Activated T-helper 17 cell treated with anti-CD3 and anti-CD28 coated beads, Interleukin-2, amount 50 U/mL, for 72 hours (primary cell): ENCODE data around the gene GCGR. TPM values are rescaled to one million over a fixed set of nuclear protein-coding genes. Genes with fewer than 3 reads are reported as not detected.
A peak's percentile ranks its signal among the peaks of the same experiment; 100 is the strongest.

Source experiments
- ATAC-seq: fragments of 150-1000 bp; cut with Tn5 transposase; replicated peaks from 2 replicates; pipeline ENCODE4 v1.10.0; 2021; ENCODE audit warnings: mild to moderate bottlenecking, moderate library complexity
- H3K27ac Mint-ChIP-seq: one replicate; pipeline ENCODE4 v1.8.0; 2022; ENCODE audit warnings: mixed read lengths
- H3K27me3 Mint-ChIP-seq: one replicate; pipeline ENCODE4 v1.8.0; 2022; ENCODE audit warnings: mixed read lengths
- H3K36me3 Mint-ChIP-seq: one replicate; pipeline ENCODE4 v1.8.0; 2022; ENCODE audit warnings: low read depth, mild to moderate bottlenecking, mixed read lengths
- H3K4me1 Mint-ChIP-seq: one replicate; pipeline ENCODE4 v1.8.0; 2022; ENCODE audit warnings: mixed read lengths
- H3K4me3 Mint-ChIP-seq: one replicate; pipeline ENCODE4 v1.8.0; 2022; ENCODE audit warnings: mild to moderate bottlenecking, mixed read lengths
- H3K9me3 Mint-ChIP-seq: one replicate; pipeline ENCODE4 v1.8.0; 2022; ENCODE audit warnings: mixed read lengths
- total RNA-seq, 2 donors: library from RNA; stranded (reverse); gene quantifications; one replicate each; pipeline ENCODE4 v1.2.3, GENCODE V29; 2022

GCGR gene
- total RNA-seq, 2 donors from 2014 or later = 0.26 TPM; not detected in 1

DNA sequence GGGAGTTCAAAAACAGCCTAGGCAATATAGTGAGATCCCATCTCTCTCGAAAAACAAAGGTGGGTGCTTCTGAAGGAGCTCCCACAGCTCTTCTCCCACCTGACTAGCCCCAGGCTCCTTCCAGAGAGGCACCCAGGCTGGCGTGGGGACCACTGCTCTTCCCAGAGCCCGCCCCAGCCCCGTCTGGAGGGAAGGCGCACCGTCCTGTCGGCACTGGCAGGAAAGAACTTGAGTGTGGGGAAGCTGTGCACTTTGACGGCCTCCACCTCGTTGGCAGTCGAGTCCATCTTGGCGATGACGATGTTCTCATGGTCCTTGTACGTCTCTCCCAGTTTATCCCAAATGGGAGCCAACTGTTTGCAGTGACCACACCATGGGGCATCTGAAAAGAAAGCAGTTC is 41.4 kb downstream of the GCGR start:
- H3K27ac Mint-ChIP-seq = no peak overlapping the region

DNA sequence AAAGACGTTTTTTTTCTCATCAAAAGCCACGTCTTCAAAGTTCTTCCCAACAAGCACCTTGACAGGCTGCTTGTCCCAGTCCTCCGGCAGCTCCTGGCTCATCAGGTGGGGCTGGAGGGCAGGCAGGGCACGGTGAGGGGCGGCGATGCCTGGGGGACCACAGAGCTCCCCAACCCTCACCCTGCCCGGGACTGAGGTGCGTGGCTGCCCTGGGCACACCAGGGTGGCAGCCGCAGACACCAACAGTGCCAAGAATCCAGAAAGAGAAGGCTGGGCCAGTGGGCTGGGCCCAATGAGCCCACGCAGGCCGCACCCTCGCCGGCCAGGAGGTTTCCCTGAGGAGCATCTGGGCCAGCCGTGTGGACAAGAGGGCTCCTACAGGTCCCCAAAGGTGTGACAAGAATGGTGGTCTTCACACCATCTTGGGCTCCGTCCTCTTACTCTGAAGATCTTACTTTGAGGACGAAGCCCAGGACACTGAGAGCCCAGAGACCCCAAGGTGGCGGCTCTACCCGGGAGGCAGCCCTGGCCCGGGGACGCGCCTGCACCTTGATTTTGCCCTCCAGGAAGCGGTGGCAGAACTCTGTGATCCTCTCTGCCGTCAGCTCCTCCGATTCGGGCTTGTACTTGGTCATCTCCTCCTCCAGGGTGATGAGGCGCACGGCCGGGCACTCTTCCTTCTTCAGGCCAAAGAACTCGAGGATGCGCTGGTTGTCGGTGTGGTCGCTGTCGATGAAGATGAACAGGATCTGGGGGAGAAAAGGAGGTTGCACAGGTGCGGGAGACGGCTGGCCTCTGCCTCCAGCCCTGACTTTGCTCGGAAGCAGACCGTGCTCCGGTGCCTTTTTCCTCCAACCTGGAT is 42.2 kb downstream of the GCGR start:
- Mint-ChIP-seq H3K27me3 (no peaks in the 10 kb centered on the region), H3K9me3 (no peaks in the 10 kb centered on the region), H3K36me3 (peaks cover 76% of the 10 kb centered on the region), H3K4me1 (no peaks in the 10 kb centered on the region), H3K4me3 (no peak overlapping the region), H3K27ac (no peak overlapping the region)
- ATAC-seq = no peak

More for the DNA sequence above, 41.4 kb downstream of the GCGR start:
- peaks cover 69% of the 10 kb centered on the region for H3K36me3 Mint-ChIP-seq
- no peak overlapping the region for H3K4me3 Mint-ChIP-seq
- no peaks in the 10 kb centered on the region for H3K4me1 Mint-ChIP-seq
- no peaks in the 10 kb centered on the region for H3K9me3 Mint-ChIP-seq
- H3K27me3 Mint-ChIP-seq = no peaks in the 10 kb centered on the region
- no peak for ATAC-seq

DNA sequence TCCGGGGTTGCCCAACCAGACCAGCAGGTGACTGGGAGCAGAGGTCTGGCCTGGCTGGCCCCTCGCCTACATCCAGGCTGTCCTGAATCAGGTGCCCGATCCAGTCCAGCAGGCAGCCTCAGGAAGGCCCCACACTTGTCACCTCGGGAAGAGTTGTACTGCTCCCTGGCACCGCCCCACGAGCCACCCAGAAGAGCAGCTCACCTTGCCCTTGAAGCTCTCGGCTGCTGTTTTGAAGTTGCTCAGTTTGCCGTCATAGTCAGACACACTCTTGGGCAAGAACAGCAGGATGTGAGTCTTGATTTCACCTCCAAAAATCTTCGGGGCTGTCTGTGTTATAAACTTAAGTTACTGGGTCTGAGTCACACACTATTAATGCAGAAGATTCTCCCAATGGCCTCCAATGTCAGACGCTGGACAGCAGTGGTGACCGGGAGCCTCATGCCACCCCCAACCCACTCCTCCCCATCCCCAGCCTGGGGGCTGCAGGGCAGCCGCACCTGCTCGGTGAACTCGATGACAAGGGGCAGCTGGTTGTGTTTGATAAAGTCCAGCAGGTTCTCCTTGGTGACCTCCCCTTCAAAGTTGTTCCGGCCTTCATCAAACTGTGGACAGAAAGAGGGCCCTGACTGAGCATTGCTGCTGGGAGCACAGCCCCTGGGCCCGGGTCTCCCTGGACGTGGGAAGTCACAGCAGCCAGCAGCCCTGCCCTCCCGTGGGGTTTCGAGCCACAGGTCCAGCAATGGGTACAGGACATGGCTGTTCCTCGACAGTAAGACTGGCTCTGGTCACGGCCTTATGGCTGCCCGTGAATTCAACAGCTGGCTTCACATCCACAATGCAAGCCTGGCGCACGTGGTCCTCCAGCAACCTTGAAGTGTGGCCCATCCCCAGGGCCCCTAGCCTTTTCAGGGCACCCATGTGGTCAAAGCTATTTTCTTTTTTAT is 43.1 kb downstream of the GCGR start:
- no peaks in the 10 kb centered on the region for H3K4me1 Mint-ChIP-seq
- no peak overlapping the region for H3K4me3 Mint-ChIP-seq
- peaks cover 85% of the 10 kb centered on the region for H3K36me3 Mint-ChIP-seq
- no peak for ATAC-seq
- H3K27ac Mint-ChIP-seq = no peak overlapping the region
- H3K27me3 Mint-ChIP-seq = no peaks in the 10 kb centered on the region
- H3K9me3 Mint-ChIP-seq = no peaks in the 10 kb centered on the region

DNA sequence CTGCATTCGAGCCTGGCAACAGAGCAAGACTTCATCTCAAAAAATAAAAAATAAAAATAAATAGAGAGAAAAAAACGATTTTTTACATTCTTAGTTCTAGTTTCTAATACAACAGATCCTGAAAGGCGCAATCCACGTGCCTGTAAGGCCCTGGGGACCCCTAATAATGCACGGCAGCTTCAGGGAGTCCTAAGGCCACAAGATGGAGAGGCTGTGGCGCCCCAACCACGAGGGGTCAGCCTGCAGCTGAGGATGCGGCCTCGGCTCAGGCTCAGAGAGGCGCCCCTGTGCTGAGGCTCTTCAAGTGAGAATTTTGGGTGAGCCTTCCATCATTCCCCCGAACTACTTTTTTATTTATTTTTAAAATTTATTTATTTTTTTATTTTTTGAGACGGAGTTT is 45.5 kb downstream of the GCGR start:
- H3K9me3 Mint-ChIP-seq = no peaks in the 10 kb centered on the region
- H3K4me1 Mint-ChIP-seq = no peaks in the 10 kb centered on the region
- H3K36me3 Mint-ChIP-seq = peaks cover 94% of the 10 kb centered on the region
- H3K4me3 Mint-ChIP-seq = no peak overlapping the region
- no peak for ATAC-seq
- no peaks in the 10 kb centered on the region for H3K27me3 Mint-ChIP-seq
- H3K27ac Mint-ChIP-seq = no peak overlapping the region

GRCh38 chr17:81851423-81851822 is 47.5 kb downstream of the GCGR start:
- no peaks in the 10 kb centered on the region for H3K27me3 Mint-ChIP-seq

DNA sequence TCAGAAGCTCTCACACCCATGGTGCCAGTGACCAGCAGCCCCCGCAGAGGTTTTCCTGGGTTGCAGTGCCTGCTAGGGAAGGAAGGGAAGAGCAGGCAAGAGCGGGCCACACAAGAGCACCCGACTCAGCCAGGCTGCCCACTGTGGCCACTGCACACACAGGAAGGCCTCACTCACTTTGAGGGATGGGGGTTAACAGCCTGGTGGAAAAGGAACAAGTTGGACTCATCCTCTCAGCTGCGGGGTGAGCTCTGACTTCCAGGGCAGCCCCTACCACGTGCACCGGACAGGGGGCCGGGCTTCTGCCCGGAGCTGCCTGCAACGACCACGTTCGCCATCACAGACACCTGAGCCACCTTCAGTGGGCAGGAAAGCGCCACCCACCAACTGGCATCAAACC is 48.3 kb downstream of the GCGR start:
- H3K36me3 Mint-ChIP-seq = peaks cover 97% of the 10 kb centered on the region
- no peaks in the 10 kb centered on the region for H3K27me3 Mint-ChIP-seq
- H3K9me3 Mint-ChIP-seq = no peaks in the 10 kb centered on the region
- ATAC-seq = no peak
- no peak overlapping the region for H3K27ac Mint-ChIP-seq
- H3K4me1 Mint-ChIP-seq = no peaks in the 10 kb centered on the region
- H3K4me3 Mint-ChIP-seq = no peak overlapping the region

More at GRCh38 chr17:81851423-81851822, 47.5 kb downstream of the GCGR start:
- no peak for ATAC-seq
- Mint-ChIP-seq H3K36me3 (peaks cover 97% of the 10 kb centered on the region), H3K27ac (no peak overlapping the region), H3K4me3 (no peak overlapping the region), H3K4me1 (no peaks in the 10 kb centered on the region), H3K9me3 (no peaks in the 10 kb centered on the region)

GRCh38 chr17:81854974-81855774 is 51.2 kb downstream of the GCGR start:
- Mint-ChIP-seq H3K36me3 (peaks cover 98% of the 10 kb centered on the region), H3K9me3 (no peaks in the 10 kb centered on the region), H3K27me3 (no peaks in the 10 kb centered on the region)

DNA sequence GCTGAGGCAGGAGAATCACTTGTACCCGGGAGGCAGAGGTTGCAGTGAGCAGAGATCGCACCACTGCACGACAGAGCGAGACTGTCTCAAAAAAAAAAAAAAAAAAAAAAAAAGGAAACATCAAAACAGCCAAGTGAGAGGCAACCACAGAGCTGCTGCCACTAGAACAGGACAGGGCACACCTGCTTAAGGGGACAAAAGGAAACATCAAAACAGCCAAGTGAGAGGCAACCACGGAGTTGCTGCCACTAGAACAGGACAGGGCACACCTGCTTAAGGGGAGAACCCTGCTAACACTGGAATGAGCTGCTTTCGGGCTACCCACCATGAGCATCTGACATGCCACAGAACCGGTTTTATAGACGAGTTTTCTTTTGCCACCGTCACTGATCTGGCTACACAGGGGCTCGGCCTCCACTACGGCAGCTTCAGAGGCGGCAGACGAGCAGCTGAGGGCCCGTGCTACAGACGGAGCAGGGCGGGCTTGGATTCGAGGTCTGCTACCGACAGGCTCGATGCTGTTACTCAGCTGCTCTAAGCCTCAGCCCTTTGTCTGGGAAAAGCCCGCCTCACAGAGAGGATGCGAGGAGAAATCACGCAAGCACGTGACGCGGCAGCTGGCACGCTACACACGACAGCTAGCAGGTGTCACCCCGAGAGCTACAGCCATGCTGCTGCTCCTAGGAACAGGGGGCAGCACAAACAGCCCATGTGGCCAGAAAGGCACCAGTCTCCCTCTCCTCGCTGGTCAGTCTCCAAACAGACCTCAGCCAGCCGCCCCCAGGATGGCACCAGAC is 54.4 kb downstream of the GCGR start:
- H3K36me3 Mint-ChIP-seq = peaks cover 95% of the 10 kb centered on the region
- H3K27me3 Mint-ChIP-seq = no peaks in the 10 kb centered on the region
- peaks cover 13% of the 10 kb centered on the region for H3K4me1 Mint-ChIP-seq
- no peaks in the 10 kb centered on the region for H3K9me3 Mint-ChIP-seq
- peak overlapping the region; percentile 20 for H3K27ac Mint-ChIP-seq
- no peak for ATAC-seq
- peak overlapping the region; percentile 92 for H3K4me3 Mint-ChIP-seq

More at GRCh38 chr17:81854974-81855774, 51.2 kb downstream of the GCGR start:
- no peak overlapping the region for H3K4me3 Mint-ChIP-seq
- ATAC-seq = no peak
- H3K4me1 Mint-ChIP-seq = peaks cover 6% of the 10 kb centered on the region
- no peak overlapping the region for H3K27ac Mint-ChIP-seq

DNA sequence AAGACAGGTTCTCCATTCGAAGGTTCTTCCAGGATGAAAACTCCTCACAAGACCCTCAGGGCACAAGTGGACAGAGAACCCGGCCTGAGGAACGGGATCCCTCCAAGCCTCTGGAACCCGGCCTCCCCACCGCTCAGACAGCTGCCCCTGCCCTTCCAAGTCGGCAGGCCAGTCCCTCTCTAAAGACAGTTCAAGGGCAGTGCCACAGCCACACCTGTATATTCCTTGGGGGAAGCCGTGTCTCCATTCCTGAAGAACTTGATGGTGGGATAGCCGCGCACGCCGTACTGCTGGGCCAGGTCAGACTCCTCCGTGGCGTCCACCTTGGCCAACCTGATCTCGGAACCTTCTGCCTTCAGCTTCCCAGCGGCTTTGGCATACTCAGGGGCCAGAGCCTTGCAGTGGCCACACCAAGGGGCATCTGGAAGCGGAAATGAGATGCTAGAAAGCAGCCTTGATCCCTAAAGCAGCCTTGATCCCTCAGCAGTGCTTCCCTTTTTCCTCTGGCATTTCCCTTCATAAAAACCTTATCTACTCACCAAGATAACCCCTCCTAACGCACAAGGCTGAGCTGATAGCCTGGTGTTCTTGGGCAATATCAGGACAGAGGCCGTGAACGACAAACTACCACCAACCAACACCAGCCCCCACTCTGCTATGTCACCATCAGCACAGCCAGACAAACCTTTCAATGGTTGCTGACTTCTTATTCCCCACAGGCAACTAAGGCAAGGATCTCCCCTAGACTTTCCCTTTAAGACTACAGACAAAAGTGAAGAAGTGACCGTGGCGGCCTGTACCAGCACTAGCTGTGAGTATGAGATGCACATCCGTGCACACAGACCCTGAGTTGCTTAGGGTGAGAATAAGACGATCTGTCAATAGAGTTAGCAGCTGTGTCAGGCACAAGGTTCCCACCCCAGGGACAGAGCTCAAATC is 55.3 kb downstream of the GCGR start:
- peak overlapping the region; percentile 92 for H3K4me3 Mint-ChIP-seq
- no peak for ATAC-seq
- no peaks in the 10 kb centered on the region for H3K27me3 Mint-ChIP-seq
- H3K9me3 Mint-ChIP-seq = no peaks in the 10 kb centered on the region
- peaks cover 18% of the 10 kb centered on the region for H3K4me1 Mint-ChIP-seq
- H3K36me3 Mint-ChIP-seq = peaks cover 95% of the 10 kb centered on the region
- peak overlapping the region; percentile 86 for H3K27ac Mint-ChIP-seq

- peaks cover 18% of the 10 kb centered on the region for H3K4me1 Mint-ChIP-seq
Measured at GRCh38 chr17:81859906-81860755, 56.2 kb downstream of the GCGR start, which contains the start of gene P4HB. P4HB (minus strand) TSS chr17:81860535; CDS start chr17:81860471, 64 bp downstream.

DNA sequence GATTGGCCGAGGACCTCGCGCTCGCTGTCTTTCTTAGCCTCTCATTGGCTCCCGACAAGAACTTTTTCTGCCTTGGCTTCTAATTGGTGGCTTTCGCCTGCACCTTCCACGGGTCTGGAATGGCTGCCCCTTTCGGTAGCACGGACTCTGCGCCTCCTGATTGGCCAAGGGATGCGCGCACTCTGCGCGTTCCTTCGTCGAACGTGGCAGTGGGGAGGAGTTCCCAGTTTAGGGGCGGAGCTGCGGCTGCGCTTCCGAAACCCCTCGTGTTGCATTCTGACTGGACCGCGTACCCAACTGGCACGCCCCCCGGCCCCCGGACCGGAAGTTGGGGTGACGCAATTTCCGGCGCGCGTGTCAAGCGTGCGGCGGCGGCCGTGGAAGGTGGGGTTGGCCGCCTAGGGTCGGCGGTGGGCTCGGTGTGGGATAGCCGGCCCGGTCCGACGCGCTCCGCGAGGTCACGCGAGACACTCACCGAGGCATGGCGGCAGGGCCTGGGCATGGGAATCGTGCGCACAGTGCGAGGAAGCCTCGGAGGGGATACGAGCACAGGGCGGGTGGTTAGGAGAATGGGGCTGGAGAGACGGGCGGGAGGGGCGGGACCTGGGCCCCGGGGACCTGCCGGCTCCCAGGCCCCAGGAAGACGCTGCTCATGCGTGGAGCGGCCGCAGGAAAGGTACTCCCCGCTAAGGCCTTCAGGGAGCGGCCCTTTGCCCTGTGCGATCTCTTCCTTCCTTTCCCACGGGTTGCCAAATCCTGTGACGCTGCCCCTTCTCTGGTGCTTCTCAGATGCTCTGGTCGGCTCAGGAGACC is 57.0 kb downstream of the GCGR start:
- Mint-ChIP-seq H3K4me3 (peak overlapping the region; percentile 92), H3K27me3 (no peaks in the 10 kb centered on the region), H3K27ac (peak overlapping the region; percentile 99), H3K4me1 (peaks cover 18% of the 10 kb centered on the region), H3K9me3 (no peaks in the 10 kb centered on the region), H3K36me3 (peaks cover 95% of the 10 kb centered on the region)
- peak; percentile 87 for ATAC-seq

More at GRCh38 chr17:81859906-81860755, 56.2 kb downstream of the GCGR start, which contains the start of gene P4HB:
- peak within 1 kb of the TSS; percentile 92 for H3K4me3 Mint-ChIP-seq
- H3K36me3 Mint-ChIP-seq = peaks cover 95% of the 10 kb centered on the region
- H3K9me3 Mint-ChIP-seq = no peaks in the 10 kb centered on the region
- peak within 1 kb of the TSS; percentile 99 for H3K27ac Mint-ChIP-seq
- ATAC-seq = no peak
- H3K27me3 Mint-ChIP-seq = no peaks in the 10 kb centered on the region
